ENCODE results near the gene OR4F6. TPM values are rescaled to one million over a fixed set of nuclear protein-coding genes. Genes with fewer than 3 reads are reported as not detected.
"Not testable (repeated sequence)": the region's sequence is repeated elsewhere in the genome, so short reads cannot be mapped to it uniquely, and the experiment has no call there.

Gene OR4F6
- total RNA-seq, 1 donor from 2014 or later = not detected

DNA sequence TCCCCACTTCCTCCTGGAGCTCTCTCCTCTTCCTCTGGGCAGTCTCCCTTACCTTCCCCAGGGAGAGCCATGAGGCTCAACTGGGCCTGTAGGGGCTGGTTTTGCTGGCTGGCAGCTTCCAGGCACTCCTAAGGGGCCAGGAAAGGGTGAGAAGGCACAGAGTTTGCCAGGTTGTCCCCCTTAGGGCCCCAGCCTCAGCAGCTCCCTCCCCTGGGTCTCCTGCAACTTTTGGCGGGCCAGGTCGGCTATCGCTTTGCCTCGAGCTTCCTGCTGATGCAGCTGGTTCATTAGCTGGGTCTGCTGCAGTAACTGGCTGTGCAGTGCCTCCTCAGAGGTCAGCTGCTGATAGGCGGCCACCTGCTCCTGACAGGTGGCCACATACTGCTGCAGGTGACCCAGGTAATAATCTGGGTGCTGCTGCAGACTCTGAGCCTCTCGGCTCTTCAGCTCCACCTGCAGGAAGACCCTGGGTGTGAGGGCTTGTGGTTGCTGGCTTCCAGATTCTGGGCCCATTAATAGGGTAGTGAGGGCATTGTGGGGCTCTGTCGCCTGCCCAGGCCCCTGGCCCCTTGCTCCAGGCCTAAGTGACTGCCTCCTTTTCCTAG, 29.7 kb upstream of the OR4F6 start:
- peaks cover 26% of the 10 kb centered on the region for H3K27me3 Mint-ChIP-seq
- no peaks in the 10 kb centered on the region for H3K4me1 Mint-ChIP-seq (ENCODE audit: unreplicated experiment)
- H3K9me3 Mint-ChIP-seq = no peaks in the 10 kb centered on the region
- H3K27ac Mint-ChIP-seq = no peak overlapping the region
- H3K4me3 Mint-ChIP-seq = no peak overlapping the region
- DNase-seq (ENCODE audit: extremely low spot score, unreplicated experiment) = no peak
- TF ChIP-seq, protein P1, sequence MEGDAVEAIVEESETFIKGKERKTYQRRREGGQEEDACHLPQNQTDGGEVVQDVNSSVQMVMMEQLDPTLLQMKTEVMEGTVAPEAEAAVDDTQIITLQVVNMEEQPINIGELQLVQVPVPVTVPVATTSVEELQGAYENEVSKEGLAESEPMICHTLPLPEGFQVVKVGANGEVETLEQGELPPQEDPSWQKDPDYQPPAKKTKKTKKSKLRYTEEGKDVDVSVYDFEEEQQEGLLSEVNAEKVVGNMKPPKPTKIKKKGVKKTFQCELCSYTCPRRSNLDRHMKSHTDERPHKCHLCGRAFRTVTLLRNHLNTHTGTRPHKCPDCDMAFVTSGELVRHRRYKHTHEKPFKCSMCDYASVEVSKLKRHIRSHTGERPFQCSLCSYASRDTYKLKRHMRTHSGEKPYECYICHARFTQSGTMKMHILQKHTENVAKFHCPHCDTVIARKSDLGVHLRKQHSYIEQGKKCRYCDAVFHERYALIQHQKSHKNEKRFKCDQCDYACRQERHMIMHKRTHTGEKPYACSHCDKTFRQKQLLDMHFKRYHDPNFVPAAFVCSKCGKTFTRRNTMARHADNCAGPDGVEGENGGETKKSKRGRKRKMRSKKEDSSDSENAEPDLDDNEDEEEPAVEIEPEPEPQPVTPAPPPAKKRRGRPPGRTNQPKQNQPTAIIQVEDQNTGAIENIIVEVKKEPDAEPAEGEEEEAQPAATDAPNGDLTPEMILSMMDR (conservative IDR thresholded peaks at IDR 0.05) = no peak
- no peaks in the 10 kb centered on the region for H3K36me3 Mint-ChIP-seq

DNA sequence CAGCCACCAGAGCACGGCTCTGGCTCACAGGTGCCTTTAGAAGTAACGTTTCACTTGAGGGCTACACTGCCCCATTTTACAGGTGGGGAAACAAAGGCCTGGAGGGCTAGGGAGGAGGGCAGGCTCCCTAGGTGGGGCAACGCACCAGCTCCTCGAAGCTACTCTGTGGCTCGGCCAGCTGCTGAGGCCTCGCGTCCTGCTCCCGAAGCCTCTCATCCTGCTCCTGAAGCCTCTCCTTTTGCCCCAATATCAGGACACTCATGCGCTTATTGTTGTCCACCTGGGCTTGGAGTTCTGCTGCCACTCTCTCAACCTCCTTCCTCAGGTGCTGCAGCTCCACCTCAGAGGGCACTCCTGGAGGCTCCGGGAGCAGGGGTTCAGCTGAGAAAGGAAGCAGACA, 28.2 kb upstream of the OR4F6 start:
- TF ChIP-seq, protein P1 (conservative IDR thresholded peaks at IDR 0.05) = no peak
- Mint-ChIP-seq H3K27ac (no peak overlapping the region), H3K4me3 (no peak overlapping the region), H3K9me3 (no peaks in the 10 kb centered on the region), H3K27me3 (peaks cover 32% of the 10 kb centered on the region), H3K36me3 (no peaks in the 10 kb centered on the region), H3K4me1 (ENCODE audit: unreplicated experiment) (no peaks in the 10 kb centered on the region)
- no peak for DNase-seq (ENCODE audit: extremely low spot score, unreplicated experiment)

DNA sequence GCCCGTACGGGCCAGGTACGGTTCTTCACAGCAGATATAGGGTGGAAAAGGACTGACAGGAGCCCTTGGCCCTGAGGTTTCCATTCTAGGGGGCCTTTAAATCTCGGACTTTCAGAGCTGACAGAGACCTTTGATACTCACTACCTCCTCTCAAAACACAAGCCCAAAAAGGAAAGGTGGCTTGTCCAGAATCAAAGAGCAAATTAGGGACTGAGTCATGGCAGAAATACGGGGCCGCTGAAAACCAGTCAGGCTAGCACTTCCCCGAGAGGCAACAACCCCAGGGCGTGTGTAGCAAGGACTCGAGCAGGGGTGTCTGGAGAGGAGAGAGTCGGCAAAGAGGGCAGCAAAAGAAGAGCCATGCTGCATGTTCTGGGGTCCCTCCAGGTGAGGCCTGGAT, 24.7 kb upstream of the OR4F6 start:
- not testable (repeated sequence) for H3K36me3 Mint-ChIP-seq; H3K4me3 Mint-ChIP-seq; H3K4me1 Mint-ChIP-seq (ENCODE audit: unreplicated experiment); H3K9me3 Mint-ChIP-seq; DNase-seq (ENCODE audit: extremely low spot score, unreplicated experiment); H3K27ac Mint-ChIP-seq
- H3K27me3 Mint-ChIP-seq = peaks cover 36% of the 10 kb centered on the region

DNA sequence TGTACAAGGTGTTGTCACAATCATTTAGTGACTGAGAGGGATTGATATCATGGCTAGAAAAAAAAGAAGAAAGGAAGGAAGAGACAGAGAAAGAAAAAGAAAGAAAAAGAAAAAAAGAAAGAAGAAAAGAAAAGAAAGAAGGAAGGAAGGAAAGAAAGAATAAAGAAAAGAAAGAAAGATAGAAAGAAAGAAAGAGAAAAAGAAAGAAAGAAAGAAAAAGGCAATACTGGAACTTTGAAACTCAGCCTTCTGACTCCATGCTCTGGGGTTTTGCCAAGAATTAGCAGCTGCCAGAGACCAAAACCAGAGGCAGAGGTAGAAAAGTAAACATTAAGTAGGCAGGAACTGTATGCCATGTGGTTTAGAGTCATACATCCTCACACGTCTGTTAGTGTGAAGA, 23.1 kb upstream of the OR4F6 start:
- not testable (repeated sequence) for DNase-seq (ENCODE audit: extremely low spot score, unreplicated experiment); H3K9me3 Mint-ChIP-seq; H3K36me3 Mint-ChIP-seq; H3K27ac Mint-ChIP-seq; H3K4me3 Mint-ChIP-seq; H3K4me1 Mint-ChIP-seq (ENCODE audit: unreplicated experiment)
- peaks cover 45% of the 10 kb centered on the region for H3K27me3 Mint-ChIP-seq

DNA sequence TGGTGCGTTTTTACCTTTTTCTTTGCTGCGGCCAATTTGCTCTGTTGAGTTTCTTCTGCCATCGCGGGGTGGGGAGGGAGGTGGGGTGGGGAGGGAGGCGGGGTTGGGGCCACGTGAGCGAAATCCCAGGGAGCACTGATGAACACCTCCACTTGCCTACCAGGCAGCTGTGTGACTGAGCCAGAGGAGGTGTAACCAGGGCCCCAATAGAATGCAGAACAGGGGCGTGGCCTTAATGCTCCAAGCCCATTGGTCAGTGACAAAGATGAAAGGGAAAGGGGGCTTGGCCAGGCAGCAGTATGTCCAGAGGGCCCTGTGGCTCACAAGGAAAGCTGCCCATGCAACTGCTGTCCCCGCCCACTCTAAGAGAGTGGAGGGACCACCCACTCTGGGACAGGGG, 21.4 kb upstream of the OR4F6 start:
- no peaks in the 10 kb centered on the region for H3K4me1 Mint-ChIP-seq (ENCODE audit: unreplicated experiment)
- no peaks in the 10 kb centered on the region for H3K36me3 Mint-ChIP-seq
- DNase-seq (ENCODE audit: extremely low spot score, unreplicated experiment) = no peak
- no peak overlapping the region for H3K27ac Mint-ChIP-seq
- H3K9me3 Mint-ChIP-seq = no peaks in the 10 kb centered on the region
- H3K27me3 Mint-ChIP-seq = peaks cover 40% of the 10 kb centered on the region
- TF ChIP-seq, protein P1 (conservative IDR thresholded peaks at IDR 0.05) = no peak
- H3K4me3 Mint-ChIP-seq = no peak overlapping the region

DNA sequence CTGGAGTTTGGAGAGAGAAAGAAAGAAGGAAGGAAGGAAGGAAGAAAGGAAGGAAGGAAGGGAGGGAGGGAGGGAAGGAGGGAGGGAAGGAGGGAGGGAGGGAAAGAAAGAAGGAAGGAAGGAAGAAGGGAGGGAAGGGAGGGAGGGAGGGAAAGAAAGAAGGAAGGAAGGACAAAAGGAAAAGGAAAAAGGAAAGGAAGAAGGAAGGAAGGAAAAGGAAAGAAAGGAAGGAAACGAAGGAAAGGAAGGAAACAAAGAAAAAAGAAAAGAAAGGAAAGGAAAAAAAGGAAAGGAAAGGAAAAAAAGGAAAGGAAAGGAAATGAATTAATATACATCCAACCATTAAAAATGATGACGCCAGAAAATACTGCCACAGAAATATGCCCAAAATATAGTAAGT, 18.7 kb upstream of the OR4F6 start:
- Mint-ChIP-seq H3K27ac (no peak overlapping the region), H3K4me1 (ENCODE audit: unreplicated experiment) (no peaks in the 10 kb centered on the region)
- DNase-seq (ENCODE audit: extremely low spot score, unreplicated experiment) = no peak

DNA sequence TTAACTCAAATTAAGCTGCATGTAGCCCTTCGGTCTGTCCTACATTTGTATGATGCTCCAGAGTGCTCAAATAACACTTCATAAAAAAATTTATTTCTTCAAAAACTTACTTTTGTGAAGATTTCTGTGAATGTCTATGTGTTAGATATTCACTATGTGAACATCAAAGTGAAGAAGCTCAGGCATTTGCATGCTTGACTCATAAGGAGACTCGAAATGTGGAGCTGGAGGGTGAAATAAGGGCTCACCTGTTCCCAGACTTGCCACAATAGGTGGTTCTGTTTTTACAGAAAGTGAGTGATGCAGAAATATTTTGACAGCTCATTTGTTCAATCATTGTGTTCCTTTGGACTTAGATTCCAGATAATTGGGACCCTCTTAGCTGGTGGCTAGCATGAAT, 16.9 kb upstream of the OR4F6 start:
- H3K4me1 Mint-ChIP-seq (ENCODE audit: unreplicated experiment); H3K27ac Mint-ChIP-seq; H3K36me3 Mint-ChIP-seq; H3K9me3 Mint-ChIP-seq; H3K4me3 Mint-ChIP-seq; DNase-seq (ENCODE audit: extremely low spot score, unreplicated experiment): not testable (repeated sequence)
- peaks cover 34% of the 10 kb centered on the region for H3K27me3 Mint-ChIP-seq

More for the DNA sequence above, 18.7 kb upstream of the OR4F6 start:
- Mint-ChIP-seq H3K4me3 (no peak overlapping the region), H3K9me3 (no peaks in the 10 kb centered on the region), H3K36me3 (no peaks in the 10 kb centered on the region), H3K27me3 (peaks cover 35% of the 10 kb centered on the region)
- TF ChIP-seq, protein P1 (conservative IDR thresholded peaks at IDR 0.05) = no peak

DNA sequence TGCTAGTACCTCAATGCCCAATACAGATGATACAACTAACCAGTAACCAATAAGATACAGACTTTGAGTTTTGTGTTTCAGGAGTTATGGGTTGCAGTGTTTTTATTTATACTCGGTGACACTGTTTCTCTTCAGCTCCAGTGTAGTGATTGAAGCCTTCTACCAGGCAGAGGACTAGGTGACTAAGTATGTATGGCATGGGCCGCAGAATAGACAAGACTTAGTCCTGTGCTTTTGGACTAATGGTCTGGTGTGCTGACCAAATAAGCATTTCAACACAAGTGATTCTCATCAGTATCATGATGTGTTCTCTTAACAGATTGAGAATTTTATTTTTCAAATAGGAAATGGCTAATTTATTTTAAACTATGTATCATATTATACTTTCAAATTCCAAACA, 15.3 kb upstream of the OR4F6 start:
- H3K4me3 Mint-ChIP-seq; DNase-seq (ENCODE audit: extremely low spot score, unreplicated experiment); H3K27ac Mint-ChIP-seq; H3K4me1 Mint-ChIP-seq (ENCODE audit: unreplicated experiment); H3K36me3 Mint-ChIP-seq; H3K9me3 Mint-ChIP-seq: not testable (repeated sequence)
- H3K27me3 Mint-ChIP-seq = peaks cover 39% of the 10 kb centered on the region

DNA sequence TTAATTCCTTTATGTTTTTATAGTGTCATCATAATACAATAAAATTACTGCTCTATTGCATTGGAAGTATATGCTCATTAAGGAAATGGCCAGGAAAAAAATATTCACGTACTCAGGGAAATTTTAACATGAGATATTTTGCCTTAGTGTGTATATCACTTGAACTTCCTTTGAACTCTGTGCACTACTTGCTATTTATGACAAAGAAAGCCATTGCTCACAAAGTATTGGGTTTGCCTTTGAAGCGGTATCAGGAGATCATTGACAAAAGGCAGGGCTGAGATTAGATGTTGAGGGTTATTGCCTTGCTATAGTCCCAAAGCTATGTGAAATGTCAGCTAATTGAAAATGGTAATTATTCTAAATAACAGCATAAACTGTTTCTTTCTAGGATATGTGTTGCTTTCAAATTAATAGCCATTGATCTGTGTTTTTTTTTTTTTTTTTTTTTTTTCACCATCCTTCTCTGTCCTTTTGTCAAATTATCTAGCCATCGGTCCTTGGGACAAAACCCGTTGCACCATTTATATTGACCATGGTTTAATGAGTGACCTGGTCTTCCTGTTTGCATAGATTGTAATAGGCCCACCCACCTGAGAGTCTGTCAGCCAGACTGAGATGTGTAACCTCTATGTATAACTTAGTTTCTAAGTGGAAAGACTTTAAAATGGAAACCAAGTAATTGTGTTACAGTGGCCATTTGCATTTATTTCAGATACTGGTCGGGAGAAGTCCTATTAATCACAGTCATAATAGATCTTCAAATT, 14.6 kb upstream of the OR4F6 start:
- H3K27me3 Mint-ChIP-seq = peaks cover 33% of the 10 kb centered on the region

DNA sequence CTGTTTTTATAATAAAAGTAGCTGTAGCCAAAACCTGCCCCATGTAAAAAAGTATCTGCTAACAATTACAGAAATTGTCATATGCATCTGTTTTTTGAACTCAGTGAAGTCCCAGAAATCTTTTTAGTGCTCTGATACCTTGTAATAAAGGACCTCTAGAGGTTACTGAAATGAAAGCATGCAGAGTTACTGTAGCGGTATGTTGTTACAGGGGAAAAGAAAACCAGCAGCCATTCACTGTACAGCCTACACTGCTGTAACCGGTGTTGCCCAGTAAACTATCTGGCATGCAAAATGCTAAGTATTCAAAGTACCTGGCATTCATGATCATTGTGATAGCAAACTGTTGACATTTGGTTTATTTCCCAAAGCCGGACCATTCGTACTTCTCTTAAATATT, 12.6 kb upstream of the OR4F6 start:
- H3K9me3 Mint-ChIP-seq; H3K36me3 Mint-ChIP-seq; DNase-seq (ENCODE audit: extremely low spot score, unreplicated experiment); H3K27ac Mint-ChIP-seq; H3K4me1 Mint-ChIP-seq (ENCODE audit: unreplicated experiment); H3K4me3 Mint-ChIP-seq: not testable (repeated sequence)
- H3K27me3 Mint-ChIP-seq = peaks cover 30% of the 10 kb centered on the region

More for the DNA sequence above, 14.6 kb upstream of the OR4F6 start:
- H3K27ac Mint-ChIP-seq; DNase-seq (ENCODE audit: extremely low spot score, unreplicated experiment); H3K4me3 Mint-ChIP-seq; H3K9me3 Mint-ChIP-seq; H3K36me3 Mint-ChIP-seq; H3K4me1 Mint-ChIP-seq (ENCODE audit: unreplicated experiment): not testable (repeated sequence)
